ENCODE measurements around the gene MID1.

- TF ChIP-seq CTCF (IDR thresholded peaks at IDR 0.05 in 4 of 5, conservative IDR thresholded peaks at IDR 0.05 in 1 of 5) (no peak), POLR2A (IDR thresholded peaks at IDR 0.05) (no peak)
Measured at GRCh38 chrX:10501611-10502010, 118.8 kb downstream of the MID1 start.

Data from gastrocnemius medialis (tissue), 4 donors.